IPS DF 6.9 (cell line): ENCODE results near the gene SDR9C7.
"Not testable (repeated sequence)": the region's sequence is repeated elsewhere in the genome, so short reads cannot be mapped to it uniquely, and the experiment has no call there.

Experiments
- DNase-seq: peaks from one replicate; pipeline ENCODE4 v3.0.0-alpha.2; 2013; ENCODE audit warnings: low read depth, low spot score
- H3K27ac ChIP-seq: one replicate; pipeline ENCODE4 v1.5.1; 2013; ENCODE audit warnings: low read length, control low read depth
- H3K27me3 ChIP-seq: 2 replicates; pipeline ENCODE4 v1.6.1; 2013; ENCODE audit warnings: mild to moderate bottlenecking, low read length; ENCODE audit not compliant: control insufficient read depth, insufficient read depth
- H3K36me3 ChIP-seq: 2 replicates; pipeline ENCODE4 v1.6.1; 2013; ENCODE audit warnings: low read length; ENCODE audit not compliant: control insufficient read depth, insufficient read depth
- H3K4me1 ChIP-seq: 2 replicates; pipeline ENCODE4 v1.6.1; 2013; ENCODE audit warnings: low read length; ENCODE audit not compliant: control insufficient read depth, insufficient read depth
- H3K4me3 ChIP-seq: 2 replicates; pipeline ENCODE4 v1.5.1; 2013; ENCODE audit warnings: mild to moderate bottlenecking, low read length
- H3K9me3 ChIP-seq: 2 replicates; pipeline ENCODE4 v1.6.1; 2013; ENCODE audit warnings: low read length, inconsistent platforms; ENCODE audit not compliant: control insufficient read depth, insufficient read depth
- WGBS: extraction: QIAGEN DNeasy Blood & Tissue Kit; methylation state at CpG from one replicate; pipeline ENCODE4 v1.1.7; 2013; ENCODE audit warnings: mixed read lengths, missing lambda C conversion rate; ENCODE audit not compliant: insufficient read length, insufficient coverage; 5-methylcytosine and 5-hydroxymethylcytosine counted together

The SDR9C7 gene

DNA sequence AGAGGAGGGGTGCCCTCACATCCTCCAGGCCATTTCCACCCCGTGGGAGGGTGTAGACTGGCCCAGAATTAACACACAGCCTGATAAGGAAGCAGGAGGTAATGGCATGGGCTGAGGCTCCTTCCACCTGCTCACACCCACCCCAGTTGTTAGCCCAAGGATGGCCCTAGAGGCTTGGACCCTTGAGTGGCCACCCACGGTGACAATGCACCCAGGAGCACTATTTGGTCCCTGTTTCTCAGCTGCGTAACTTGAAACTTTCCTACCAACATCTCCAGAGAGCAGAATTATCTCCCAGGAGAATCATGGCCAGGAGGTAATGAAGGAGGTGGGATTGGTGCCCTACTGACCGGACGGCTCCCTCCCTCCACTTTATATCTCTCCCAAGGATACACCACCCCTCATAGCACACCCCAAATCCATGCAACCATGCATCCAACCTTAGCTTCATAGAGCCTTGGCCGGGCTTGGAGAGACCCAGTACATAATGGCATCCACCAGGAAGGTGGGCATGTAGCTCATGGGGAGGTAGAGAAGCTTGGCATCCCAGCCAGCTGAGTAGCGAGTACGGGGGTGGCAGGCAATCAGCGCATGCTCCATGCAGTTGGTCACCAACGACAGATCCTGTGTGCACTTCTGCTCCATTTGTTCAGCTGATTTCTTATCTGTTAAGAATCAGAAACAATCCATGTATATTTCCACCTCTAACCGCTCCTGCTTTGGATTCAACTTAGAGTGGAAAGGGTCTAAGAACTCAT lies 17.6 kb upstream of the SDR9C7 start:
- no CpG with 5 or more reads among the region's 11 CpGs for WGBS
- Histone ChIP-seq H3K4me1 (no peaks in the 10 kb centered on the region), H3K27me3 (no peaks in the 10 kb centered on the region), H3K27ac (no peak overlapping the region), H3K4me3 (no peak overlapping the region), H3K9me3 (no peaks in the 10 kb centered on the region), H3K36me3 (no peaks in the 10 kb centered on the region)
- no peak for DNase-seq

DNA sequence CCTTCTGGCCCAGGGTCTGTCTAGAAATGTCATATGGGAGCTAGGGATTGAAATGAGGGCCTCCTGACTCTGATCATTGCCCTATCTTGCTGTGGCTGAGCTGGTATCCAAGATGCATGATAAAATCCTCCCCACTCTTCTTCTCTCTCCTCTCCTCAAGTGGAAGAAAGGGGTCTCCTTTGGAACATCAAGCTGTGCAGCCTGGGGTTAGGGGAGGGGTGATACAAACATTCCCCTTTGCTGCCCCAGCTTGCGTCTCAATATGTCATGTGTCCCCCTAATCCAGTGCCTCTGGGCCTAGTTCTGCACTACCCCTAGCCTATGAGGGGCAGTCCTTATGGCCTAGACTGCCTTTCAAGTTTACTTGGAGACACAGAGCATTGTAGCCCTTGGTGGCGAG lies 14.7 kb upstream of the SDR9C7 start:
- no CpG with 5 or more reads among the region's 2 CpGs for WGBS
- Histone ChIP-seq H3K36me3 (no peaks in the 10 kb centered on the region), H3K4me1 (no peaks in the 10 kb centered on the region), H3K9me3 (no peaks in the 10 kb centered on the region), H3K27me3 (no peaks in the 10 kb centered on the region), H3K27ac (no peak overlapping the region), H3K4me3 (no peak overlapping the region; the same call in 1 of the 2 replicates)
- DNase-seq: no peak

DNA sequence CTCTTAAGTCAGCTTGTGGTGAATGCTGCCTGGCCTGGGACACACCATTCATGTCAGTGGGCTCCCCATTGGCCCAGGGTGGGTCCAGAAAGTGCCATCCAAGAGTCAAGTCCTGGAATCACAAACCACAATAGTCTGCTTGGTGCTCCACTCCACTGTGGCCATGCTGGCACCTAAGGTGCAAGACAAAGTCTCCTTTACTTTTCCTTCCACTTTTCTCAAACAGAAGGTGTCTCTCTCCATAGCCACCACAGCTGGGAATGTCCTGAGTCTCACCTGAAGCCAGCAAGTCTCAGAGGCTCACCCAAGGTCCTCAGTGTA lies 14.2 kb upstream of the SDR9C7 start:
- H3K27ac ChIP-seq: no peak overlapping the region
- H3K36me3 ChIP-seq: no peaks in the 10 kb centered on the region
- H3K4me1 ChIP-seq: no peaks in the 10 kb centered on the region
- H3K4me3 ChIP-seq: no peak overlapping the region
- H3K27me3 ChIP-seq: no peaks in the 10 kb centered on the region
- no peaks in the 10 kb centered on the region for H3K9me3 ChIP-seq
- DNase-seq: no peak

DNA sequence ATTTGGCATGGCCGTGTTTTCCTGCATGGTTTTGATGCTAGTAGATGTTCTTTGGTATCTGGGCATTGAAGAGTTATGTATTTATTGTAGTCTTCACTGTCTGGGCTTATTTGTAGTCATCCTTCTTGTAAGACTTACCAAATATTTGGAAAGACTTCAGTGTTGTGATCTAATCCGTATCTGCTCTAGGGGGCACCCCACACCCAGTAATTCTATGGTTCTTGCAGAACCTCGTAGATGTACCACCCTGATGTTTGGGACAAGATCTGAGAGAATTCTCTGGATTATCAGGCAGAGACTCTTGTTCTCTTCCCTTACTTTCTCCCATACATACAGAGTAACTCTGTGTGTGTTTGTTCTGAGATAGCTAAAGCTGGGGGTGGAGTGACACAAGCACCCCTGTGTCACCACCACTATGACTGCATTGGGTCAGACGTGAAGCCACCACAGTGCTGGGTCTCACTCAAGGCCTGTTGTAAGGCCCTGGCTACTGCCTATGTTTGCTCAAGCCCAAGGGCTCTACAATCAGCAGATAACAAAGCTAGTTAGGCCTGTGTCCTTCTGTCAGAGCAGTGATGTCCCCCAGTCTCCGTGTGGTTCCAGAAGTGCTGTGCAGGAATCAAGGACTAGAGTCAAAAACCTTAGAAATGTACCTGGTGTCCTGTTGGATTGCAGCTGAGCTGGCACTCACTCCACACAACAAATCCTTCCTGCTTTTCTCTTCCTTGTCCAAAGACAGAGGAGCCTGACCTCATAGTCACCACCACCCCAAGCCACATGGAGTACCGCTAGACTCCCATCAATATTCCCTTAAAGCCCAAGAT lies 13.6 kb upstream of the SDR9C7 start:
- no CpG with 5 or more reads among the region's 6 CpGs for WGBS
- H3K27ac ChIP-seq: no peak overlapping the region
- H3K36me3 ChIP-seq: no peaks in the 10 kb centered on the region
- no peaks in the 10 kb centered on the region for H3K4me1 ChIP-seq
- no peak for DNase-seq
- H3K4me3 ChIP-seq: no peak overlapping the region
- no peaks in the 10 kb centered on the region for H3K27me3 ChIP-seq
- no peaks in the 10 kb centered on the region for H3K9me3 ChIP-seq

DNA sequence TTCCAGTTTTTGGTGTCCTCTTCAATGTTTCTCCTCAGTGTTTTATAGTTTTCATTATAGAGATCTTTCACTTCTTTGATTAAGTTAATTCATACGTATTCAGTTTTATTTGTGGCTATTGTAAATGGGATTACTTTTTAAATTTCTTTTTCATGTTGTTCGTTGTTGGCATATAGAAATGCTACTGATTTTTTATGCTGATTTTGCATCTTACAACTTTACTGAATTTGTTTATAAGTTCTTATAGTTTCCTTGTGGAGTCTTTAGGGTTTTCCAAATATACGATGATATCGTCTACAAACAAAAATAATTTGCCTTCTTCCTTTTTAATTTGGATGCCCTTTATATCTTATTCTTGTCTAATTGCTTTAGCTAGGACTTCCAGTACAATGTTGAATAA lies 9.7 kb upstream of the SDR9C7 start:
- no peak overlapping the region for H3K27ac ChIP-seq
- no peaks in the 10 kb centered on the region for H3K4me1 ChIP-seq
- DNase-seq: no peak
- no CpG with 5 or more reads among the region's 4 CpGs for WGBS
- no peaks in the 10 kb centered on the region for H3K27me3 ChIP-seq
- H3K4me3 ChIP-seq: no peak overlapping the region
- H3K9me3 ChIP-seq: no peaks in the 10 kb centered on the region
- H3K36me3 ChIP-seq: no peaks in the 10 kb centered on the region

DNA sequence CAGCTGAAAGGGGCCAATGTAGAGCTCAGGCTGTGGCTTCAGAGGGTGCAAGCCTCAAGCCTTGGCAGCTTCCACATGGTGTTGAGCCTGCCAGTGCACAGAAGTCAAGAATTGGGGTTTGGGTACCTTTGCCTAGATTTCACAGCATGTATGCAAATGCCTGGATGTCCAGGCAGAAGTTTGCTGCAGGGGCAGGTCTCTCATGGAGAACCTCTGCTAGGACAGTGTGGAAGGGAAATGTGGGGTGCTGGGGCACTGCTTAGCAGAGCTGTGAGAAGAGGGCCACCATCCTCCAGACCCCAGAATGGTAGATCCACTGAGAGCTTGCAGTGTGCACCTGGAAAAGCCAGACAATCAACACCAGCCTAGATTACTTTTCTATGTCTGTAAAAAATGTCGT lies 9.2 kb upstream of the SDR9C7 start:
- H3K27me3 ChIP-seq, H3K27ac ChIP-seq, DNase-seq, H3K9me3 ChIP-seq, H3K4me3 ChIP-seq, H3K4me1 ChIP-seq, H3K36me3 ChIP-seq: not testable (repeated sequence)
- WGBS: no CpG with 5 or more reads among the region's 1 CpG

DNA sequence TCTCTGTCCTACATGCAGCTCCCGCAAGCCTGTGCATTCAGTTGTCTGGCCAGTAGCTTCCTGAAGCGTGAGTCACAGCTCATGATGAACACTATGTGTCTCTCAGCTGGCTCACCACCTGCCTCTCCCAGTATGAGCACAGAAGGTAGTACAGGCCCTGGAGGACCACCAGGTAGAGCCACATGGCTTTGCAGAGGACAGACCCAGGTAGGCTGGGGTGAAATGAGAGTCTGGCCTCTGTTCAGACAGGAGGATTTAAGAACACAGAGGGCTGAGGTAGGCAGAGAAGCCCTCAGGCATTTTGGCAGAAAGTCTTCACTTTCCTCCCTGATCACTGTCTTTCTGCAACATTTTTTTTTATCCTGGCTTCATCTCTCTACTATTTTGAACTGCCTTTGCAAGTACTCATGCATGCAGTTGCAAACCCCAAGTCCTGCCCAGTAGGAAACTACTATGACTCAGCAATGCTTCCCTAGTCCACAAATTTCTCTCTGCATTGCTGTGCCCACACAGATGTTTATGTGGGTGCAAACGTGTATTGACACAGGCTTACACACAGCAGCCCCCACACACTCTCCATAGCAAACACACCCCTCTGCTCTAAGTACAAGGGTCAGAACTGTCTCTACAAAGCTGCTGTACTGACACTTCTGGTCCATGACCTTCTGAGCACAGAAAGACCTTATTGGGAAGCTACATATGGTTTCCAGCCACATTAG lies 7.2 kb upstream of the SDR9C7 start:
- WGBS: no CpG with 5 or more reads among the region's 3 CpGs
- Histone ChIP-seq H3K4me3 (no peak overlapping the region), H3K9me3 (no peaks in the 10 kb centered on the region), H3K27ac (no peak overlapping the region), H3K4me1 (no peaks in the 10 kb centered on the region), H3K27me3 (no peaks in the 10 kb centered on the region), H3K36me3 (no peaks in the 10 kb centered on the region)
- no peak for DNase-seq

DNA sequence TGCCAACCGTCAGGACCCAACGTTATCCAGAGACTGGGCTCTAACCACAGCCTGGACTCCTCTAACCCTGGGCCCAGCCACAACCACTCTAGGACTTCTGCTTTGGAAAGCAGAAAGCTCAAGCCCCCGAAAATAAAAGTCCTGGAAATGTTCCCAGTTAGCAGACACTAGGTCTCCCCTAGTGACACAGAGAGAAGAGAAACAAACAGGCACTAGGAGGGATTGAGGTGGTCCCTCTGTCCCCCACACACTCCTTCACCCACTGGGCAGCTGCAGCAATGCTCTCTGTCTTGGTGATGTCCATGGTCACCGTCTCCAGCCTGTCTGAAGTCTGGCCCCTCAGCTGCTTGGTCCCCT lies 6.7 kb upstream of the SDR9C7 start:
- not testable (repeated sequence) for H3K27ac ChIP-seq, H3K9me3 ChIP-seq, H3K4me3 ChIP-seq, H3K27me3 ChIP-seq, H3K4me1 ChIP-seq, DNase-seq, H3K36me3 ChIP-seq
- WGBS: no CpG with 5 or more reads among the region's 4 CpGs

DNA sequence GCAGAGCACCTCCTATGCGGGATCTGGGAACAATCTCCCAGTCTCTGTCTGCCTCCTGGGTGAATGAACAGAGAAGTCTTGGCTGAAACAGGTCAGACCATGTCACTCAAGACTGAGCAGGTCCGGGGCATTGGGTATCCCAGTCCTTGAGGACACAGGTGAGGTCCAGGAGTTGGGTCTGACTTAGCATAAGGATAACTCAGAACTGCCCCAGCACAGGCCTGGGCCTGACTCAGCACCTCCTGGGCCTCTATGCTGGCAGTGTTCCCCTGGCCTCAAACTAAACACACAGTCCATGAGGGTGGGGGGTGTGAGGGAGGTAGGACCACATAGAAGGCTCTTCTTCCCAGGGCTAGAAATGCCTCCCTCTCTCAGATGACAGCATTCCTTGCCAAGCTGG lies 1.5 kb upstream of the SDR9C7 start:
- Histone ChIP-seq H3K4me3 (no peak overlapping the region), H3K4me1 (no peaks in the 10 kb centered on the region), H3K36me3 (no peaks in the 10 kb centered on the region), H3K27me3 (no peaks in the 10 kb centered on the region), H3K9me3 (no peaks in the 10 kb centered on the region), H3K27ac (no peak overlapping the region)
- DNase-seq: no peak
- no CpG with 5 or more reads among the region's 2 CpGs for WGBS

DNA sequence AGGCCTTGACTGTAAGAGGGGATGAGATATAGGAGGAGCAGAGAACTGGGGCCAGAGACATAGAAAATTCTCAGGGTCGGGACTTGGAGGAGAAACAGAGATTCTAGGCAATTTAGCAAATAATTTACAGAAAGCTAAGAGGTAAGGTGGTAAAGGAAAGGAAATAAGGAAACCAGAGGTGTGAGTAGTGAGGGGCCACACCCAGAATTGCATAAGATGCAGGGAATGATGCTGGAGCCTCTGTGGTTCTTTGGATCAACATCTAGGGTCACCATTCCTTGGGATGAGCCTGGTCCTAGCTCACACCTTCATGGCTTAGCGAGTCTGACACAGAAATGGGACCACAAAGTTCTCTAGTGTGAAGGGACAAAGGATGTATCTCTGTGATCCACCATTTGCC lies 949 bp upstream of the SDR9C7 start:
- no CpG with 5 or more reads among the region's 2 CpGs for WGBS
- Histone ChIP-seq H3K4me1 (no peaks in the 10 kb centered on the region), H3K27me3 (no peaks in the 10 kb centered on the region), H3K27ac (no peak overlapping the region), H3K9me3 (no peaks in the 10 kb centered on the region), H3K4me3 (no peak overlapping the region), H3K36me3 (no peaks in the 10 kb centered on the region)
- no peak for DNase-seq
